Neural progenitor cell (in vitro differentiated cells): Measurements from ENCODE around the gene PURA. TPM values are rescaled to one million over a fixed set of nuclear protein-coding genes. Genes with fewer than 3 reads are reported as not detected.

Experiments
- DNase-seq: peaks from one replicate; pipeline ENCODE4 v3.0.0-alpha.2; 2016; ENCODE audit warnings: low spot score
- H2AFZ ChIP-seq: fragments of 200-600 bp; sonication (generic); replicated peaks from 2 replicates; pipeline ENCODE4 v1.6.1; 2016; ENCODE audit warnings: antibody characterized with exemption
- H3F3A ChIP-seq: fragments of 200-600 bp; sonication (generic); 2 replicates; pipeline ENCODE4 v1.6.1; 2016; ENCODE audit warnings: antibody characterized with exemption, low read depth
- H3K27ac ChIP-seq: fragments of 200-600 bp; sonication (generic); 2 replicates; pipeline ENCODE4 v1.5.1; 2016; ENCODE audit warnings: mild to moderate bottlenecking
- H3K27me3 ChIP-seq: fragments of 200-600 bp; sonication (generic); 2 replicates; pipeline ENCODE4 v1.6.1; 2016; ENCODE audit warnings: mild to moderate bottlenecking, moderate library complexity
- H3K36me3 ChIP-seq: fragments of 200-600 bp; sonication (generic); 2 replicates; pipeline ENCODE4 v1.5.1; 2016
- H3K4me1 ChIP-seq: fragments of 200-600 bp; sonication (generic); 2 replicates; pipeline ENCODE4 v1.6.1; 2016; ENCODE audit warnings: mixed run types
- H3K4me2 ChIP-seq: fragments of 200-600 bp; sonication (generic); 2 replicates; pipeline ENCODE4 v1.6.1; 2016
- H3K4me3 ChIP-seq: fragments of 200-600 bp; sonication (generic); 2 replicates; pipeline ENCODE4 v1.5.1; 2016
- H3K79me2 ChIP-seq: fragments of 200-600 bp; sonication (generic); 2 replicates; pipeline ENCODE4 v1.6.1; 2016; ENCODE audit warnings: low read depth
- H3K9ac ChIP-seq: fragments of 200-600 bp; sonication (generic); 2 replicates; pipeline ENCODE4 v1.6.1; 2016
- H3K9me3 ChIP-seq: fragments of 200-600 bp; sonication (generic); 2 replicates; pipeline ENCODE4 v1.5.1; 2016; ENCODE audit warnings: low read depth
- H4K20me1 ChIP-seq: fragments of 200-600 bp; sonication (generic); 2 replicates; pipeline ENCODE4 v1.6.1; 2016; ENCODE audit warnings: low read depth
- H3K27ac Mint-ChIP-seq: 3 replicates; pipeline ENCODE4 v1.8.0; 2021; ENCODE audit warnings: mixed read lengths
- H3K27me3 Mint-ChIP-seq: 2 replicates; pipeline ENCODE4 v1.8.0; 2022; ENCODE audit warnings: low read depth, mild to moderate bottlenecking, inconsistent platforms, moderate library complexity, mixed read lengths; ENCODE audit not compliant: insufficient read depth
- H3K36me3 Mint-ChIP-seq: 3 replicates; pipeline ENCODE4 v1.8.0; 2021; ENCODE audit warnings: mixed read lengths
- H3K4me1 Mint-ChIP-seq: 3 replicates; pipeline ENCODE4 v1.8.0; 2021; ENCODE audit warnings: mixed read lengths
- H3K4me3 Mint-ChIP-seq: 3 replicates; pipeline ENCODE4 v1.8.0; 2021; ENCODE audit warnings: mild to moderate bottlenecking, moderate library complexity, mixed read lengths
- H3K9me3 Mint-ChIP-seq: 3 replicates; pipeline ENCODE4 v1.8.0; 2020; ENCODE audit warnings: mixed read lengths
- CTCF ChIP-seq: fragments of 200-600 bp; sonication (generic); IDR thresholded peaks from 2 replicates; pipeline ENCODE4 v1.5.1; 2017; ENCODE audit warnings: antibody characterized with exemption, mild to moderate bottlenecking
- EZH2 ChIP-seq: fragments of 200-600 bp; sonication (generic); IDR thresholded peaks from 2 replicates; pipeline ENCODE4 v1.6.1; 2017; ENCODE audit warnings: antibody characterized with exemption, mild to moderate bottlenecking, moderate library complexity
- EZH2phosphoT487 ChIP-seq: fragments of 200-600 bp; sonication (generic); IDR thresholded peaks from 2 replicates; pipeline ENCODE4 v1.6.1; 2017; ENCODE audit warnings: antibody characterized with exemption
- total RNA-seq: library from RNA; depleted of rRNA; stranded (reverse); fragments of >200 nt; gene quantifications from 2 replicates; pipeline ENCODE4 v1.2.3, GENCODE V29; 2015; ENCODE audit warnings: low replicate concordance

The PURA gene
- total RNA-seq, 1 donor from 2014 or later = 2.6 TPM

- no peak overlapping the region for H3K4me2 ChIP-seq
- peaks cover 9% of the 10 kb centered on the region for H3K27me3 ChIP-seq
- Mint-ChIP-seq H3K4me3 (no peak overlapping the region), H3K36me3 (no peaks in the 10 kb centered on the region), H3K27me3 (peaks cover 2% of the 10 kb centered on the region), H3K27ac (no peak overlapping the region), H3K4me1 (no peaks in the 10 kb centered on the region), H3K9me3 (no peaks in the 10 kb centered on the region)
- no peak overlapping the region for H3K27ac ChIP-seq
- no peaks in the 10 kb centered on the region for H3F3A ChIP-seq
- H3K9me3 ChIP-seq = no peaks in the 10 kb centered on the region
- H2AFZ ChIP-seq = no peak overlapping the region
- no peaks in the 10 kb centered on the region for H3K4me1 ChIP-seq
- no peak overlapping the region for H3K4me3 ChIP-seq
- H4K20me1 ChIP-seq = no peaks in the 10 kb centered on the region
- H3K9ac ChIP-seq = no peak overlapping the region
- no peaks in the 10 kb centered on the region for H3K36me3 ChIP-seq
- TF ChIP-seq EZH2phosphoT487 = no peak
- no peak for TF ChIP-seq EZH2
- no peak for TF ChIP-seq CTCF
- no peak for DNase-seq
- H3K79me2 ChIP-seq = no peaks in the 10 kb centered on the region
Measured at GRCh38 chr5:140126315-140127012, 12.6 kb downstream of the PURA start.

DNA sequence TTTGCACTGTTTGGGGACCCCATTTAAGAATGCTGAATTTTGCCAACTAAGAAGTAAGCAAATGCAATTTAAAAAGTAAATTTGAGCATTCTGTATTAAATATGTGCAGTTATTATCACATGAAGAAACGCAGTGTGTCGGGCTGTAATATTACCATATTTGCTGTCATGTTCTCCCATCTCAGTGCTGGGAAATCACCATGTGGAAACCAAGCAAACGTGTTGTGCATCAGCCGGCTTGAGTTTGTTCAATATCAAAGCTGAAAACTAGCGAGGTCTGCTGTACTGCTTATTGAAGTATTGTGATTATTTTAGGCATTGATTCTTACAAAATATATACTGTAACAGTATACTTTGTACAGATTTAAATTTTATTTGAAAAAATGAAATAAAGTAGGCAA is 14.5 kb downstream of the PURA start:
- H3K27ac ChIP-seq = no peak overlapping the region
- H3K4me3 Mint-ChIP-seq = no peak overlapping the region
- peaks cover 2% of the 10 kb centered on the region for H3K4me1 ChIP-seq
- H3K9ac ChIP-seq = no peak overlapping the region
- peaks cover 2% of the 10 kb centered on the region for H3K27me3 Mint-ChIP-seq
- no peaks in the 10 kb centered on the region for H3K36me3 Mint-ChIP-seq
- H3K36me3 ChIP-seq = no peaks in the 10 kb centered on the region
- no peak for DNase-seq
- H2AFZ ChIP-seq = no peak overlapping the region
- no peaks in the 10 kb centered on the region for H3K9me3 Mint-ChIP-seq
- H3K27ac Mint-ChIP-seq = no peak overlapping the region
- no peaks in the 10 kb centered on the region for H3K9me3 ChIP-seq
- no peak overlapping the region for H3K4me2 ChIP-seq
- H3K4me3 ChIP-seq = no peak overlapping the region
- H3K4me1 Mint-ChIP-seq = no peaks in the 10 kb centered on the region
- H4K20me1 ChIP-seq = no peaks in the 10 kb centered on the region
- no peaks in the 10 kb centered on the region for H3K79me2 ChIP-seq
- TF ChIP-seq CTCF (no peak), EZH2phosphoT487 (no peak), EZH2 (no peak)
- H3F3A ChIP-seq = no peaks in the 10 kb centered on the region
- H3K27me3 ChIP-seq = peaks cover 3% of the 10 kb centered on the region

GRCh38 chr5:140130949-140131733 is 17.2 kb downstream of the PURA start:
- no peaks in the 10 kb centered on the region for H3K36me3 Mint-ChIP-seq
- no peak overlapping the region for H3K27ac ChIP-seq
- no peak overlapping the region for H3K4me3 ChIP-seq
- H3K9me3 Mint-ChIP-seq = no peaks in the 10 kb centered on the region
- no peak overlapping the region for H3K4me2 ChIP-seq
- H3K79me2 ChIP-seq = no peaks in the 10 kb centered on the region
- no peaks in the 10 kb centered on the region for H3K9me3 ChIP-seq
- DNase-seq = no peak
- no peak overlapping the region for H2AFZ ChIP-seq
- H3K36me3 ChIP-seq = no peaks in the 10 kb centered on the region
- peaks cover 4% of the 10 kb centered on the region for H3K4me1 ChIP-seq
- no peak overlapping the region for H3K27ac Mint-ChIP-seq
- H3K27me3 Mint-ChIP-seq = no peaks in the 10 kb centered on the region
- TF ChIP-seq EZH2 (no peak), CTCF (no peak), EZH2phosphoT487 (no peak)
- no peaks in the 10 kb centered on the region for H3K4me1 Mint-ChIP-seq
- no peaks in the 10 kb centered on the region for H3F3A ChIP-seq
- no peaks in the 10 kb centered on the region for H4K20me1 ChIP-seq
- no peaks in the 10 kb centered on the region for H3K27me3 ChIP-seq
- no peak overlapping the region for H3K4me3 Mint-ChIP-seq
- H3K9ac ChIP-seq = no peak overlapping the region
